Measurements from ENCODE around the gene ESYT3.

Gene ESYT3

GRCh38 chr3:138400651-138401070, 33.8 kb upstream of the ESYT3 start:
- no peaks in the 10 kb centered on the region for H3F3A ChIP-seq (ENCODE audit: insufficient read depth)
- no peaks in the 10 kb centered on the region for H3K9me3 ChIP-seq (ENCODE audit: insufficient read depth, low read length)
- H2AFZ ChIP-seq (ENCODE audit: low read depth, low read length, severe bottlenecking): no peak overlapping the region
- no peak overlapping the region for H3K9ac ChIP-seq (ENCODE audit: low read length)
- no peak overlapping the region for H3K4me3 ChIP-seq (ENCODE audit: insufficient read depth, low read length, poor library complexity, severe bottlenecking)
- H4K20me1 ChIP-seq (ENCODE audit: low read depth, low read length): no peaks in the 10 kb centered on the region
- H3K27me3 ChIP-seq (ENCODE audit: low read length): no peaks in the 10 kb centered on the region
- no peaks in the 10 kb centered on the region for H3K79me2 ChIP-seq (ENCODE audit: insufficient read depth, low read length)
- no peaks in the 10 kb centered on the region for H3K36me3 ChIP-seq (ENCODE audit: low read length)
- no peak overlapping the region for H3K27ac ChIP-seq (ENCODE audit: low read depth, low read length)
- no peaks in the 10 kb centered on the region for H3K9me2 ChIP-seq (replicated peaks; ENCODE audit: insufficient read depth, low read length)
- no peak overlapping the region for H3K4me2 ChIP-seq (ENCODE audit: low read depth, low read length, poor library complexity, severe bottlenecking)
- TF ChIP-seq EZH2phosphoT487 (conservative IDR thresholded peaks at IDR 0.05; ENCODE audit: low read length) (no peak), CTCF (IDR thresholded peaks at IDR 0.05; ENCODE audit: insufficient read depth, low read length, poor library complexity, severe bottlenecking) (no peak)

- H3K27ac ChIP-seq (ENCODE audit: low read depth, low read length): no peak overlapping the region
- H2AFZ ChIP-seq (ENCODE audit: low read depth, low read length, severe bottlenecking): no peak overlapping the region
- H3K36me3 ChIP-seq (ENCODE audit: low read length): no peaks in the 10 kb centered on the region
- no peaks in the 10 kb centered on the region for H3K9me2 ChIP-seq (replicated peaks; ENCODE audit: insufficient read depth, low read length)
- H3K9ac ChIP-seq (ENCODE audit: low read length): no peak overlapping the region
- no peaks in the 10 kb centered on the region for H3K79me2 ChIP-seq (ENCODE audit: insufficient read depth, low read length)
- no peaks in the 10 kb centered on the region for H3F3A ChIP-seq (ENCODE audit: insufficient read depth)
- H3K4me2 ChIP-seq (ENCODE audit: low read depth, low read length, poor library complexity, severe bottlenecking): no peak overlapping the region
- H3K27me3 ChIP-seq (ENCODE audit: low read length): no peaks in the 10 kb centered on the region
- H3K4me3 ChIP-seq (ENCODE audit: insufficient read depth, low read length, poor library complexity, severe bottlenecking): no peak overlapping the region
- TF ChIP-seq EZH2phosphoT487 (conservative IDR thresholded peaks at IDR 0.05; ENCODE audit: low read length) (no peak), CTCF (IDR thresholded peaks at IDR 0.05; ENCODE audit: insufficient read depth, low read length, poor library complexity, severe bottlenecking) (no peak)
- H4K20me1 ChIP-seq (ENCODE audit: low read depth, low read length): no peaks in the 10 kb centered on the region
- H3K9me3 ChIP-seq (ENCODE audit: insufficient read depth, low read length): no peaks in the 10 kb centered on the region
These were observed 32.6 kb upstream of the ESYT3 start for GRCh38 chr3:138401834-138402233.

- H3K79me2 ChIP-seq (ENCODE audit: insufficient read depth, low read length): no peaks in the 10 kb centered on the region
- H3K4me2 ChIP-seq (ENCODE audit: low read depth, low read length, poor library complexity, severe bottlenecking): no peak overlapping the region
- H4K20me1 ChIP-seq (ENCODE audit: low read depth, low read length): no peaks in the 10 kb centered on the region
- no peak overlapping the region for H3K27ac ChIP-seq (ENCODE audit: low read depth, low read length)
- H3K9ac ChIP-seq (ENCODE audit: low read length): no peak overlapping the region
- H3K36me3 ChIP-seq (ENCODE audit: low read length): no peaks in the 10 kb centered on the region
- H3K9me2 ChIP-seq (replicated peaks; ENCODE audit: insufficient read depth, low read length): no peaks in the 10 kb centered on the region
- H3F3A ChIP-seq (ENCODE audit: insufficient read depth): no peaks in the 10 kb centered on the region
- H3K27me3 ChIP-seq (ENCODE audit: low read length): no peaks in the 10 kb centered on the region
- no peak overlapping the region for H3K4me3 ChIP-seq (ENCODE audit: insufficient read depth, low read length, poor library complexity, severe bottlenecking)
- TF ChIP-seq CTCF (IDR thresholded peaks at IDR 0.05; ENCODE audit: insufficient read depth, low read length, poor library complexity, severe bottlenecking) (no peak), EZH2phosphoT487 (conservative IDR thresholded peaks at IDR 0.05; ENCODE audit: low read length) (no peak)
- no peaks in the 10 kb centered on the region for H3K9me3 ChIP-seq (ENCODE audit: insufficient read depth, low read length)
- no peak overlapping the region for H2AFZ ChIP-seq (ENCODE audit: low read depth, low read length, severe bottlenecking)
These were observed 30.3 kb upstream of the ESYT3 start for GRCh38 chr3:138404121-138404520.
